ENCODE results near the gene SLC7A5. TPM values are rescaled to one million over a fixed set of nuclear protein-coding genes. Genes with fewer than 3 reads are reported as not detected.
"Not testable (repeated sequence)": the region's sequence is repeated elsewhere in the genome, so short reads cannot be mapped to it uniquely, and the experiment has no call there.

SLC7A5 gene
- total RNA-seq = 271 TPM in 2 replicates

GRCh38 chr16:87869061-87869878, at the start of gene SLC7A5:
TSS of gene SLC7A5 (minus strand) at chr16:87869507. CDS start at chr16:87869422, 85 bp downstream.
- Mint-ChIP-seq H3K27ac (peak within 1 kb of the TSS; percentile 99), H3K36me3 (ENCODE audit: low read depth) (peaks cover 42% of the 10 kb centered on the region)
- not testable (repeated sequence) for H3K27me3 Mint-ChIP-seq (ENCODE audit: low read depth)

DNA sequence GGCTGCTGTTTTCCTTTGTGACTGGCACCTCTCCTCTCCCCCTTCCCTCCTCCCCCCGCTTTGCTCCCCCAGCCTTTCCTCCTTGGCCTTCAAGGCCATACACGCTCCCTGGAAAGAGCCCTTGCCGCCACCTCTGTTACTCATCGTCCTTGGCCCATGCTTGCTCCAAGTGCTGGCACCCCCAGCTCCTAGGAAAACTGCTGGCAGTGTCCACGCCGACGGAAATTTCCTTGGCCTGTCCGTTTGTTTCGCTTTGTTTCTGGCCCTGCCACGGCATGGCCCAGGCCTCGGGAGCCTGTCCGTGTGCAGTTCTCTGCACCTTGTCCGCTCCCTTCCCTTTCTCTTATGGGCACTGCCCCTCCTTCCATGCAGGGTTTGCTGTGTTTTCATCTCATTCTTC, 49.0 kb upstream of the SLC7A5 start:
- Mint-ChIP-seq H3K4me1 (ENCODE audit: low read depth) (peaks cover 2% of the 10 kb centered on the region), H3K27me3 (ENCODE audit: low read depth) (peaks cover 4% of the 10 kb centered on the region), H3K9me3 (no peaks in the 10 kb centered on the region), H3K36me3 (ENCODE audit: low read depth) (no peaks in the 10 kb centered on the region), H3K27ac (no peak overlapping the region), H3K4me3 (ENCODE audit: low read depth) (no peak overlapping the region)
- intact Hi-C loops (cut with micrococcal nuclease) = no loop called here
- DNase-seq (ENCODE audit: low spot score) = no peak

More at GRCh38 chr16:87869061-87869878, at the start of gene SLC7A5:
- Mint-ChIP-seq H3K4me1 (ENCODE audit: low read depth) (peaks cover 46% of the 10 kb centered on the region), H3K4me3 (ENCODE audit: low read depth) (peak within 1 kb of the TSS; percentile 98)
- intact Hi-C loops (cut with micrococcal nuclease); H3K9me3 Mint-ChIP-seq: not testable (repeated sequence)
- peak; percentile 86 for DNase-seq (ENCODE audit: low spot score)

- Mint-ChIP-seq H3K9me3 (no peaks in the 10 kb centered on the region), H3K4me3 (ENCODE audit: low read depth) (no peak overlapping the region), H3K4me1 (ENCODE audit: low read depth) (peaks cover 2% of the 10 kb centered on the region), H3K27me3 (ENCODE audit: low read depth) (peaks cover 4% of the 10 kb centered on the region), H3K36me3 (ENCODE audit: low read depth) (no peaks in the 10 kb centered on the region), H3K27ac (no peak overlapping the region)
- intact Hi-C loops (cut with micrococcal nuclease) = no loop called here
- DNase-seq (ENCODE audit: low spot score) = no peak
Measured at GRCh38 chr16:87917503-87917902, 48.2 kb upstream of the SLC7A5 start.

DNA sequence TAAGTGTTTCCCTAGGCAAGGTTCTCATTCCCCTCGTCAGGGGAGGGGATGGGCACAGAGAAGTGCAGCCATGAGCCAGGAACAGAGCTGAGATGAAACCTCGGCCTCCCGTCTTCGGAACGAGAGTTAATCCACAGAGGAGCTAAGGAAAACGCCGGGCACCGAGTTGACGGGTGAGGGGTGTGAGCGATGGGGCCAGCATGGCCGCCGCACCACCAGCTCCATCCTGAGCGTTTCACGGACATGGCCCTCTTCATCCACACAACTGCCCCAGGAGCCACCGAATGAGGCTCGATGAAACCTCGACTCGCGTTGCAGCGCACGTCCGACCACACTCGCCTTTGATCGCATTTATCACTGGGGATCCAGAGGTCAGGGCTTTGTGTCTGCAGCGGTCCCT, 45.5 kb upstream of the SLC7A5 start:
- H3K36me3 Mint-ChIP-seq (ENCODE audit: low read depth) = no peaks in the 10 kb centered on the region
- H3K4me1 Mint-ChIP-seq (ENCODE audit: low read depth) = peaks cover 2% of the 10 kb centered on the region
- DNase-seq (ENCODE audit: low spot score) = no peak

DNA sequence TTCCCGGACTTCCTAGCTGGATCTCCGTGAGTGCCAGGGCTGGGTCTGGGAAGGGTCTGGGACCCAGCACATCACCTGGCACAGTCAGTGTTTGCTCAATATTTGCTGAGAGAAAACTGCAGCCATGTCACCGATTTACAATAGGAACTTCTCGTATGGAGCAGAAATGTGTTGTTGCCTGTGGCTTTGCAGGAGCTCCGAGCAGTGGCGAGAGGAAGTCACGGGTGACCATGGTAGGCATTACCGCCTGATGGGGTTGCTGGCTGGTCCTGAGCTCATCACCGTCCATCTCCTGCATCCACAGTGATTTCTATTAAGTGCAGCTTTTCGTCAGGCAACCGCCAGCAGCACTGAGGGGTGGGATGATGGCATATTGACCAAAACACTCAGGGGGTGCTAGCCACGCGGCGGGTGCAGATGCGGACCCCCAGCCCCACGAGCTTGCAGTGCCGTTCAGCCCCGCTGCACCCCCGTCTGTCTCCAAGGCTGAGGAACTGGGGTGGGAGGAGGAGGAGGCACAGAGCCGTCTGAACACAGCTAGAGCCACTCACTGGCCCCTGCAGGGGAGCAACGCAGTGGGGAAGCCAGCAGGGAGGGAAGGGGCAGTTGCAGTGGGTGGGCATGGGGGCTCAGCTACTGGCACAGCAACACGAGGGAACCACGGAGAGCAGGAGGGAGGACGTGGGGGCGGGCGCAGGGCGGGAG, 44.9 kb upstream of the SLC7A5 start:
- H3K36me3 Mint-ChIP-seq (ENCODE audit: low read depth); H3K27me3 Mint-ChIP-seq (ENCODE audit: low read depth); H3K27ac Mint-ChIP-seq; DNase-seq (ENCODE audit: low spot score); H3K4me1 Mint-ChIP-seq (ENCODE audit: low read depth); intact Hi-C loops (cut with micrococcal nuclease); H3K9me3 Mint-ChIP-seq; H3K4me3 Mint-ChIP-seq (ENCODE audit: low read depth): not testable (repeated sequence)

More for the DNA sequence above, 45.5 kb upstream of the SLC7A5 start:
- H3K27me3 Mint-ChIP-seq (ENCODE audit: low read depth) = peaks cover 4% of the 10 kb centered on the region
- intact Hi-C loops (cut with micrococcal nuclease) = no loop called here
- H3K27ac Mint-ChIP-seq = no peak overlapping the region
- no peaks in the 10 kb centered on the region for H3K9me3 Mint-ChIP-seq
- no peak overlapping the region for H3K4me3 Mint-ChIP-seq (ENCODE audit: low read depth)

DNA sequence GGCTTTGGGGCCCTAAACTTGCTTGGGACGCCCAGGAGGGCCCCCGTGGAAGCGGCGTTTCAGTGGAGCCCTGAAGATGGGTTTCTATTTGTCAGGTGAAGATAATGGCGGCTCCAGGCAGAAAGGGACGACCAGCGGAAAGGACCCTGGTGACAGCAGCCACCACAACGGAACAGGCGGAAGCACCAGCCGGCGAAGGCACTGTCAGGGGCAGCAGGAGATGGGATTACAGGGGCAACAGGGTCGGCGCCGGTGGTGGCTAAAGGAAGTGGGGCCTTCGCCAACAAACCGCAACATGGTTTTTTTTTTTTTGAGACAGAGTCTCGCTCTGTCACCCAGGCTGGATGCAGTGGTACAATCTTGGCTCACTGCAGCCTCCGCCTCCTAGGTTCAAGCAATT, 43.4 kb upstream of the SLC7A5 start:
- H3K27ac Mint-ChIP-seq; H3K36me3 Mint-ChIP-seq (ENCODE audit: low read depth): not testable (repeated sequence)

GRCh38 chr16:87911106-87911763, 41.9 kb upstream of the SLC7A5 start:
- H3K9me3 Mint-ChIP-seq; H3K27ac Mint-ChIP-seq; H3K27me3 Mint-ChIP-seq (ENCODE audit: low read depth); H3K4me3 Mint-ChIP-seq (ENCODE audit: low read depth); DNase-seq (ENCODE audit: low spot score); intact Hi-C loops (cut with micrococcal nuclease); H3K36me3 Mint-ChIP-seq (ENCODE audit: low read depth): not testable (repeated sequence)
- H3K4me1 Mint-ChIP-seq (ENCODE audit: low read depth) = peaks cover 11% of the 10 kb centered on the region

More for the DNA sequence above, 43.4 kb upstream of the SLC7A5 start:
- H3K4me1 Mint-ChIP-seq (ENCODE audit: low read depth); H3K9me3 Mint-ChIP-seq; H3K27me3 Mint-ChIP-seq (ENCODE audit: low read depth); intact Hi-C loops (cut with micrococcal nuclease); H3K4me3 Mint-ChIP-seq (ENCODE audit: low read depth); DNase-seq (ENCODE audit: low spot score): not testable (repeated sequence)

DNA sequence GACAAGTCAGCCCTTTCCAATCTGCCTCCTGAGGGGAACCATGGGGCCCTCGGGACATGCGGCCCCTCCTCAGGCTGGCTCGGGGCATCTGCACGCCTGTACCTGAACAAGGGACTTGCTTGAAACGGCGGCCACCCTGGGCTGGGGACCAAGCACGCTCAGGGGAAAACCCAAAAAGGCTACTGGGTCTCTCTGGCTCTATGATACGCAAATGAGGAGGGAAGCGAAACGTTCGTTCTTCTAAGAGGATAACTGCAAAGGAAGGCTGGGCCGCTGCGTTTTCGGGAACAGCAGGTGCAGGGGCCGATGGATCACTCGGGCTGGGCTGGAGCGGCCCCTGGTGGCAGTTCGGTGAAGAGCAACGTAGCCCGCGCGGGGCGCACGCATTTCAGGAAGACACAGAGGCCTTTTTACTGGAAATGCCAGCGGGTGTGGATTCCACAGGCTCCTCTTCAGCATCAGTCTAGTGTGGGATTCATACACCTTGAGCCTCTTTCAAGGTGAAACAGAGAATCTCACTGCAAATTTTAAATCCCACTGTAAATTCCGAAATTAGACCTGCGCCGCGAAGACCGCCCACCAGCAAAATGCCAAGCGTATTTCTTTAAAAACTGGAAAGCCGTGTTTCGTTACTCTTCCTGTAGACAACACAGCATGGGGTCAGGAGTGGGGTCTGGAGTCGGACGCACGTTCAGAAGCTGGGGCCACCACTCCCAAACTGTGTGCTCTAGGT, 40.1 kb upstream of the SLC7A5 start:
- intact Hi-C loops (cut with micrococcal nuclease) = loop anchor here (1.0 to 2.0 kb wide), 4 partner anchors 31 to 130 kb away; no protein-coding TSS in a partner anchor
- not testable (repeated sequence) for H3K27me3 Mint-ChIP-seq (ENCODE audit: low read depth); H3K4me3 Mint-ChIP-seq (ENCODE audit: low read depth)

GRCh38 chr16:87908101-87908500, 38.8 kb upstream of the SLC7A5 start:
- not testable (repeated sequence) for DNase-seq (ENCODE audit: low spot score); H3K27me3 Mint-ChIP-seq (ENCODE audit: low read depth); H3K9me3 Mint-ChIP-seq; H3K36me3 Mint-ChIP-seq (ENCODE audit: low read depth); H3K4me3 Mint-ChIP-seq (ENCODE audit: low read depth)
- intact Hi-C loops (cut with micrococcal nuclease) = loop anchor here (2.0 kb wide), 1 partner anchor 37 kb away; no protein-coding TSS in a partner anchor
- H3K27ac Mint-ChIP-seq = peak overlapping the region; percentile 7
- H3K4me1 Mint-ChIP-seq (ENCODE audit: low read depth) = peaks cover 14% of the 10 kb centered on the region

More for the DNA sequence above, 40.1 kb upstream of the SLC7A5 start:
- Mint-ChIP-seq H3K4me1 (ENCODE audit: low read depth) (peaks cover 11% of the 10 kb centered on the region), H3K27ac (peak overlapping the region; percentile 68)
- H3K36me3 Mint-ChIP-seq (ENCODE audit: low read depth); H3K9me3 Mint-ChIP-seq: not testable (repeated sequence)
- DNase-seq (ENCODE audit: low spot score) = peak; percentile 80

GRCh38 chr16:87905521-87905920, 36.2 kb upstream of the SLC7A5 start:
- not testable (repeated sequence) for H3K36me3 Mint-ChIP-seq (ENCODE audit: low read depth); H3K27me3 Mint-ChIP-seq (ENCODE audit: low read depth); DNase-seq (ENCODE audit: low spot score)

GRCh38 chr16:87904963-87905362, 35.7 kb upstream of the SLC7A5 start:
- H3K36me3 Mint-ChIP-seq (ENCODE audit: low read depth); DNase-seq (ENCODE audit: low spot score); H3K27ac Mint-ChIP-seq; intact Hi-C loops (cut with micrococcal nuclease); H3K4me3 Mint-ChIP-seq (ENCODE audit: low read depth); H3K27me3 Mint-ChIP-seq (ENCODE audit: low read depth); H3K9me3 Mint-ChIP-seq: not testable (repeated sequence)
- peaks cover 25% of the 10 kb centered on the region for H3K4me1 Mint-ChIP-seq (ENCODE audit: low read depth)

More at GRCh38 chr16:87905521-87905920, 36.2 kb upstream of the SLC7A5 start:
- H3K27ac Mint-ChIP-seq; H3K4me3 Mint-ChIP-seq (ENCODE audit: low read depth); intact Hi-C loops (cut with micrococcal nuclease); H3K9me3 Mint-ChIP-seq: not testable (repeated sequence)
- peaks cover 22% of the 10 kb centered on the region for H3K4me1 Mint-ChIP-seq (ENCODE audit: low read depth)

GRCh38 chr16:87900489-87900888, 31.2 kb upstream of the SLC7A5 start:
- H3K9me3 Mint-ChIP-seq; H3K27me3 Mint-ChIP-seq (ENCODE audit: low read depth); DNase-seq (ENCODE audit: low spot score); H3K27ac Mint-ChIP-seq; H3K36me3 Mint-ChIP-seq (ENCODE audit: low read depth); H3K4me3 Mint-ChIP-seq (ENCODE audit: low read depth); intact Hi-C loops (cut with micrococcal nuclease): not testable (repeated sequence)
- peaks cover 45% of the 10 kb centered on the region for H3K4me1 Mint-ChIP-seq (ENCODE audit: low read depth)

Measured in activated T-helper 2 cell treated with anti-CD3 and anti-CD28 coated beads, Interferon-gamma antibody, Interleukin-2, Interleukin-4, amounts not matched to agents 10 μg/mL and 5 μg/mL and 100 μg/mL, durations not matched to agents 14 hours and 24 hours and 36 hours (primary cell).